ENCODE measurements around the gene S100A1. TPM values are rescaled to one million over a fixed set of nuclear protein-coding genes. Genes with fewer than 3 reads are reported as not detected.
A peak's percentile ranks its signal among the peaks of the same experiment; 100 is the strongest.

The S100A1 gene
- total and polyA plus RNA-seq, 10 of the 15 experiments (the other 5 are each of a cell fraction or from before 2014, with no cell fraction given): 0.13 to 0.29 TPM; not detected in 8

GRCh38 chr1:153633754-153634665 is 5.8 kb downstream of the S100A1 start, which contains the start of gene CHTOP (continued):
- TF ChIP-seq NKRF (conservative IDR thresholded peaks at IDR 0.05) (peak; percentile 85; the same call in 1 of the 2 replicates), MEF2A (IDR thresholded peaks at IDR 0.05; ENCODE audit: insufficient read depth, low read depth, low read length) (no peak; the same call in 1 of the 2 replicates), KAT2A (conservative IDR thresholded peaks at IDR 0.05; ENCODE audit: control insufficient read depth, low read depth, low read length) (no peak), MEF2B (IDR thresholded peaks at IDR 0.05; ENCODE audit: partially characterized antibody, poor library complexity, severe bottlenecking) (peak; percentile 34), POLR2AphosphoS2 (IDR thresholded peaks at IDR 0.05; ENCODE audit: low read depth, low read length) (peak; percentile 76; the same call in 1 of the 2 replicates), HSF1 (IDR thresholded peaks at IDR 0.05; ENCODE audit: low read depth, low read length) (no peak), PAX8 (IDR thresholded peaks at IDR 0.05) (no peak), ZNF384 (IDR thresholded peaks at IDR 0.05; ENCODE audit: borderline replicate concordance, low read depth, low read length) (no peak), ZBTB40 (IDR thresholded peaks at IDR 0.05; ENCODE audit: borderline replicate concordance) (no peak), ZNF274 (IDR thresholded peaks at IDR 0.05; ENCODE audit: insufficient read depth, insufficient read length) (no peak)
